Psoas muscle (tissue), 8 donors: ENCODE measurements around the gene SLC43A1. TPM values are rescaled to one million over a fixed set of nuclear protein-coding genes. Genes with fewer than 3 reads are reported as not detected.
A peak's percentile ranks its signal among the peaks of the same experiment; 100 is the strongest.

Experiments used
- ATAC-seq, 4 donors: fragments of 200-7000 bp; cut with Tn5 transposase; one replicate each; pipeline ENCODE4 v1.9.1; 2020; ENCODE audit warnings: moderate library complexity in 3 of 4, mild to moderate bottlenecking in 2 of 4
- DNase-seq, 2 donors: peaks; one replicate each; pipeline ENCODE4 v3.0.0-alpha.2; 2020
- H3K27ac ChIP-seq: fragments of 200-600 bp; one replicate; pipeline ENCODE4 v1.8.0; 2022
- H3K27me3 ChIP-seq, 3 donors: fragments of 200-600 bp in 1 of 3; one replicate each; pipeline versions ENCODE4 v1.6.1 to v1.8.0; 2013 to 2022; ENCODE audit warnings: low read length in 2 of 3, mild to moderate bottlenecking in 2 of 3, moderate library complexity in 1 of 3; ENCODE audit not compliant: insufficient read depth in 3 of 3
- H3K36me3 ChIP-seq, 2 donors: fragments of 200-600 bp in 1 of 2; one replicate each; pipeline versions ENCODE4 v1.6.1 to v1.8.0; 2013 to 2022; ENCODE audit warnings: low read depth in 1 of 2, mild to moderate bottlenecking in 1 of 2, moderate library complexity in 1 of 2; ENCODE audit not compliant: insufficient read depth in 1 of 2
- H3K4me1 ChIP-seq: fragments of 200-600 bp; one replicate; pipeline ENCODE4 v1.8.0; 2022
- H3K4me3 ChIP-seq: fragments of 200-600 bp; one replicate; pipeline ENCODE4 v1.8.0; 2022; ENCODE audit warnings: mild to moderate bottlenecking
- H3K9me3 ChIP-seq: fragments of 200-600 bp; one replicate; pipeline ENCODE4 v1.8.0; 2022
- CTCF ChIP-seq: fragments of 200-600 bp; IDR thresholded peaks from one replicate; pipeline ENCODE4 v1.8.0; 2022; ENCODE audit warnings: antibody characterized with exemption
- WGBS, 3 donors: extraction: QIAGEN DNeasy Blood & Tissue Kit; methylation state at CpG; one replicate each; pipeline versions ENCODE4 v1.1.6 to v1.1.7; 2013; 5-methylcytosine and 5-hydroxymethylcytosine counted together
- intact Hi-C, 2 donors: fragments of 100-400 bp; cut with DNase I; formaldehyde crosslinking; loops; one replicate each; pipeline versions ENCODE4 v1.11.0 to v1.14.2; 2022
- polyA plus RNA-seq, 3 donors: library from polyadenylated mRNA; stranded (reverse); fragments of 200-250 nt; gene quantifications; one replicate each; pipeline ENCODE4 v1.2.3, GENCODE V29; 2013
- total RNA-seq, 4 donors: library from RNA; stranded (reverse); fragmentation: NEBNext Ultra II Directional in 2 of 4; extraction: Animal tissue kit (Norgen Biotek cat#: 25700) in 2 of 4; gene quantifications; one replicate each; pipeline versions ENCODE4 v1.2.1 to v1.2.4, GENCODE V29; 2021 to 2023
- donor health status: healthy with polysubstance abuse.
- donor health status: DM: no; HTN: no; CAD: no; lungs with moderate emphysema.
- donor health status: Bipolar disorder and iron deficiency.
- donor health status: healthy.
- donor health status: DM: yes; HTN: yes; CAD: no.
- donor health status: DM: no; HTN: no; CAD: no.
- donor health status: DM: no; HTN: no; CAD: no.
- donor health status: DM: yes; HTN: yes; CAD: no.

The SLC43A1 gene
- total and polyA plus RNA-seq, 7 donors = 3.5 to 15.3 (median 7.5) TPM

DNA sequence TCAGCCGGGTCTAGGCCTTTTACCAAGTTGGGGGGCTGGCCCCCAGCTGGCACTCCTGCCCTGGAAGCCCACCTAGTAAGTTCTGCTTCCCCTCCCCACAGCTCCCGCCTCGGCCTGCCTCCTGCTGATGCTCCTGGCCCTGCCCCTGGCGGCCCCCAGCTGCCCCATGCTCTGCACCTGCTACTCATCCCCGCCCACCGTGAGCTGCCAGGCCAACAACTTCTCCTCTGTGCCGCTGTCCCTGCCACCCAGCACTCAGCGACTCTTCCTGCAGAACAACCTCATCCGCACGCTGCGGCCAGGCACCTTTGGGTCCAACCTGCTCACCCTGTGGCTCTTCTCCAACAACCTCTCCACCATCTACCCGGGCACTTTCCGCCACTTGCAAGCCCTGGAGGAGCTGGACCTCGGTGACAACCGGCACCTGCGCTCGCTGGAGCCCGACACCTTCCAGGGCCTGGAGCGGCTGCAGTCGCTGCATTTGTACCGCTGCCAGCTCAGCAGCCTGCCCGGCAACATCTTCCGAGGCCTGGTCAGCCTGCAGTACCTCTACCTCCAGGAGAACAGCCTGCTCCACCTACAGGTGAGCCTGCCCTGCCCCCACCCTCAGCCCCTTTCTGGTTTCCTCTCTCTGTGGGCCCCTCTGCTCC is 47.9 kb downstream of the SLC43A1 start:
- WGBS, 3 donors = 58 to 65% (median 62%) methylated on average over 20 to 23 of the region's 23 CpGs
- intact Hi-C loops = no loop called here
- no peaks in the 10 kb centered on the region for H3K9me3 ChIP-seq
- H3K4me3 ChIP-seq = no peak overlapping the region
- H3K4me1 ChIP-seq = no peaks in the 10 kb centered on the region
- H3K27me3 ChIP-seq = peaks cover 0 to 5% (median 0%) of the 10 kb centered on the region in 3 donors
- H3K36me3 ChIP-seq = no peaks in the 10 kb centered on the region
- DNase-seq (no peak), ATAC-seq (no peak)
- no peak for TF ChIP-seq CTCF
- H3K27ac ChIP-seq = no peak overlapping the region

GRCh38 chr11:57466680-57467079 is 48.8 kb downstream of the SLC43A1 start:
- Histone ChIP-seq H3K27me3 (peaks cover 0 to 8% (median 8%) of the 10 kb centered on the region in 3 donors), H3K9me3 (no peaks in the 10 kb centered on the region), H3K36me3 (no peaks in the 10 kb centered on the region), H3K4me3 (no peak overlapping the region), H3K27ac (no peak overlapping the region), H3K4me1 (no peaks in the 10 kb centered on the region)
- WGBS, 3 donors = 45 to 69% (median 56%) methylated on average over 4 of the region's 4 CpGs
- DNase-seq = no peak
- TF ChIP-seq CTCF = no peak
- no peak for ATAC-seq
- intact Hi-C loops = no loop called here

DNA sequence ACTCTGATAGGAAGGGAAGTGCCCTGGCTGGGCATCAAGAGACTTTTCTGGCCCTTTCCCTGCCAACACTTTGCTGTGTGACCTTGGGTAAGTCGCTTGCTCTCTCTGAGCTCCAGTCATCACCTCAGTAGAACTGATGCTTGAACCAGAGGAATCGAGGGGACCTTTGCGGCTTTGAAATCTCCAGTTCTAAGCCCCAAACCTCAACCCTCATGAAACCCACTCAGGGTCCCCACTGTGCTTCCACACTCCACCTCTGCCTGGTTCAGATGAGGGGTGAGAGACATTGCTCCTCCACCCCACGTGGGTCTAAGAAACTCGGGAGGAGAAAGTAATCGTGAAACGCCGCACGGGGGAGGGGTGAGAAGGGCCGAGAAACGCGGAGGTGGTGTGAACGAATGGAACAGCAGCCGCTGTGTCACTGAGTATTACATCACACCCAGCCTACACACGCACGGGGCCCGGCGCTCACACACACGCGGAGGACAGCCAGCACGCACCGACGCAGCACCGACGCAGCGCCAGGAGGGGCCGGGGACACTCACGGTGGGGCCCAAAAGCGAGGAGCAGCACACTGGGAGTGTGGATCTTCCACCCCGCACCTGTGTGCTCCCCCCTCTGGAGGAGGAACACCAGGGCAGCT is 50.8 kb downstream of the SLC43A1 start:
- TF ChIP-seq CTCF = no peak
- peak in 1 of 4 donors; percentile 33 for ATAC-seq
- DNase-seq = no peak
- Histone ChIP-seq H3K4me3 (no peak overlapping the region), H3K4me1 (peaks cover 4% of the 10 kb centered on the region), H3K27me3 (peaks cover 0 to 27% (median 18%) of the 10 kb centered on the region in 3 donors), H3K36me3 (no peaks in the 10 kb centered on the region), H3K27ac (no peak overlapping the region), H3K9me3 (no peaks in the 10 kb centered on the region)
- 47 to 52% (median 50%) methylated on average over 27 to 30 of the region's 30 CpGs for WGBS, 3 donors
- intact Hi-C loops = loop anchor here in 1 of 2 donors (5.0 kb wide), 1 partner anchor 117 kb away; no protein-coding TSS in a partner anchor

- ATAC-seq (no peak), DNase-seq (no peak)
- Histone ChIP-seq H3K4me1 (peaks cover 12% of the 10 kb centered on the region), H3K9me3 (no peaks in the 10 kb centered on the region), H3K36me3 (no peaks in the 10 kb centered on the region), H3K27me3 (peaks cover 0 to 34% (median 22%) of the 10 kb centered on the region in 3 donors), H3K4me3 (no peak overlapping the region), H3K27ac (no peak overlapping the region)
- no peak for TF ChIP-seq CTCF
- WGBS, 3 donors = 47 to 51% (median 48%) methylated on average over 12 to 14 of the region's 14 CpGs
- intact Hi-C loops = loop anchor here (2.0 to 5.0 kb wide), 2 partner anchors 17 to 117 kb away; no protein-coding TSS in a partner anchor
These were observed 51.6 kb downstream of the SLC43A1 start for GRCh38 chr11:57463671-57464538.
